HG03039 (cell line): Measurements from ENCODE around the gene MAD2L2.

ENCODE experiments used
- ATAC-seq: cut with Tn5 transposase; IDR thresholded peaks from one replicate; pipeline ENCODE4 v1.9.1; 2021; ENCODE audit warnings: mild to moderate bottlenecking, moderate library complexity; ENCODE audit not compliant: unreplicated experiment

Gene MAD2L2

DNA sequence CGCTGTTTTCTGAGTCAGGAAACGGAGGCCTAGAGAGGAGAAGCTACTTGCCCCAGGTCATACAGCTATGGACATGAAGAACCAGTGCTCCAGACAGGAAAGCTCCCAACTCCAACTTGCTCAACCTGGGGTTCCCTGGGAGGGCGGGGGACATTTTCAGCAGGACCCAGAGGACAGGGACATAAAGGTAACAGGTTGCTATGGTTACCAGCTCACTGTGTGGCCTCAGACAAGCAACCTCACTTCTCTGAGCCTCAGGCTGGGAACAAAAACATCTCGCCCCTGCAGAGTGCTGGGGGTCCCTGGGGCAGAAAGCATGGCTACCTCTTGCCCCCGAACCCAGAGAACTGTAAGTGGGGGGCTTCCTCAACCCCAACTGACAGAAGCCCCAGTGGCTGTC is 42.8 kb downstream of the MAD2L2 start:
- ATAC-seq = no peak

GRCh38 chr1:11634365-11635192 is 46.4 kb downstream of the MAD2L2 start:
- no peak for ATAC-seq

GRCh38 chr1:11629184-11630016 is 51.5 kb downstream of the MAD2L2 start:
- ATAC-seq = no peak

DNA sequence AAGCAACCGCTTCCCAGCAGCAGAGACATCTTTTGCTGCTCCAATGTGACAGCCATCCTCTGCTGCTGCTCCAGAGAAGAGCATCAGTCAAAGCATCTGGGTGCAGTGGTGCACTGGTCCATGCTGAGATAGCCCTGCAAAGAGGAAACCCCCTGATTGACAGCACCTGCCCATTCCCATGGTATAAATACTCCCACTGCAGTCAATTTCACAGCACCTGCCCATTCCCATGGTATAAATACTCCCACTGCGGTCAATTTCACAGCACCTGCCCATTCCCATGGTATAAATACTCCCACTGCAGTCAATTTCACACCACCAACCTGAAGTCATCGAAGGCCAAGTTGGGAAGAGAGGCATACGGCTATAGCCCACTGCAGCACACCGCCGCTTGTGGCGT is 52.2 kb downstream of the MAD2L2 start:
- ATAC-seq = no peak

DNA sequence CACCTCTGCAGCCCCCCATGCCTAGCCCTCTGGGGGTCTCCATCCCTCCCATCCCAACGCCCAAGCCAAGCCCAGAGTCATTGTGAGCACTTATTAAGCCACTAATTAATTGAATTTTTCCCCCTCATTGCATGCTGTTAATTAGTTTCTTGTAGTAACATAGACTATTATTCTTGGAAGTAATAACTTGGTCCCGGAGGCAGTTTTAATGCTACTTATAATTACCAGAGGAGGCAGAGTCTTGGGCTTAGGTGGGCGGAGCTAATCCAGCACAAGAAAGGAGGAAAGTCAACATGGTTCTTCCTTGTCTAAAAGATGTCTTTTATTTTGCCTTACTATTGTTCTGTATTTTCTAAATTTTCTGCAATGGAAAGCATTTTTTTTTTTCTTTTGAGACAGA is 54.4 kb downstream of the MAD2L2 start:
- ATAC-seq = no peak
